Skin epidermis (tissue), 12 donors: ENCODE results near the gene TRAF3.
"Not testable (repeated sequence)": the region's sequence is repeated elsewhere in the genome, so short reads cannot be mapped to it uniquely, and the experiment has no call there.

Experiments
- H3K27ac ChIP-seq, 21 experiments: fragments of 200-600 bp; sonication (generic) in 11 of 21; one replicate each; pipeline ENCODE4 v1.5.0; 2020; ENCODE audit warnings: mild to moderate bottlenecking in 3 of 21, inconsistent platforms in 2 of 21, moderate library complexity in 2 of 21
- H3K4me3 ChIP-seq, 7 experiments: fragments of 200-600 bp; sonication (generic) in 2 of 7; one replicate each; pipeline ENCODE4 v1.5.0; 2020; ENCODE audit warnings: inconsistent platforms in 2 of 7, mild to moderate bottlenecking in 2 of 7, moderate library complexity in 1 of 7

TRAF3 gene

DNA sequence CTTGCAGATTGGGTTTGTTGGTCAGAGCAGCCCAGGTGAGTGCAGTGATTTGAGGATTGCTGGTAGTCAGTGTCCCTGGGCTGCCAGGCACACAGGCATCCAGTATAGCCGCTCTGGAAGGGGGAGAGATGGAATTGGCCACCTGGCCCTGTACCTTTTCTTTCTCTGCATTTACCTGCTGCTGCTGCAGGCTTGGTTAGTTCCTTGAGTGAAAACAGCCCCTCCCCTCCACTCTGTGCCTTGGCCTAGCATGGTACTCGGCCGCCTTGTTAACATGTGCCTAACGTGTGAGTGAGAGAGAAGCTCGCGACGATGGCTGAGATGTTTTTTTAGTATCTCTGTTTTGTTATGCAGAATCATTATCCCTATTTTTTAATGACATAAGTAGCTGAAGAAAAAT, 95.9 kb downstream of the TRAF3 start:
- Histone ChIP-seq H3K4me3 (no peak overlapping the region), H3K27ac (no peak overlapping the region)

DNA sequence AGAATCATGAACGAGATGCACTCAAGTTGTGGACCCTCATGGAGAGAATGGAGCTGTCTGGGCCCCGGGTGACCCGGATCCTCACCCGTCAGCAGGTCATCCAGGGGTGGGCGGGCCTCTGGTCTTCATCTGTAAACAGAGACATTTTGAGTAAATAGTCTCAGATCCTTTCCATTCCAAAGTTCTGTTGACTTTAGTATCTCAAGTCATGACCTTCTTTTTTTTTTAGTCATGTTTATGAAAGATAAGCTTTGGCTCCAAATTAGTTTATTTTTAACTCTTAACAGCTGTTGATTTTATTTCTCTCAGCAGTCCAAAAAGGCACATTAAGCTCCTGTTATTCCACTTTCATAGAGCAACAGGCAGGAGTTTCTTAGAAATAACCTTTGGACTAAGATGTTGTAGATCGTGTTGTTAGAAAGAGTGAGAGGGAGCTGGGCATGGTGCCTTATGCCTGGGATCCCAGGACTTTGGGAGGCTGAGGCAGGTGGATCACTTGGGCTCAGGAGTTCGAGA, 96.4 kb downstream of the TRAF3 start:
- Histone ChIP-seq H3K4me3 (no peak overlapping the region), H3K27ac (no peak overlapping the region)

DNA sequence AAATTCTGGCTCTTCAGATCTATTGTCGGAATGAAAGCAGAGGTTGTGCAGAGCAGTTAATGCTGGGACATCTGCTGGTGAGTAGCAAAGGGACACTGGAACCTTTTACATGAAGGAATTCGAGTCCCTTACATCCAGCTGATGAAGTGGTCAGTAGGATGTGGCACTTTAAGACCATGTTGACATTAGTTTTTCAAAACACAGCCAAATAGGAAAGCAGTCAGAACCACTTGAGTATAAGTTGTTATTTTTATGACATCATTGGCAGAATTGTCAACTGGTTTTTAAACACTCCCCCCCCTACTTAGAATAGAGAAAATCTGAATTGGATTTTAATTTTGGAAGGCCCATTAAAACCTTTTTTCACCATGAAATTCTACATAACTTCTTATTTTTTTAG, 98.4 kb downstream of the TRAF3 start:
- Histone ChIP-seq H3K27ac (no peak overlapping the region), H3K4me3 (no peak overlapping the region)

DNA sequence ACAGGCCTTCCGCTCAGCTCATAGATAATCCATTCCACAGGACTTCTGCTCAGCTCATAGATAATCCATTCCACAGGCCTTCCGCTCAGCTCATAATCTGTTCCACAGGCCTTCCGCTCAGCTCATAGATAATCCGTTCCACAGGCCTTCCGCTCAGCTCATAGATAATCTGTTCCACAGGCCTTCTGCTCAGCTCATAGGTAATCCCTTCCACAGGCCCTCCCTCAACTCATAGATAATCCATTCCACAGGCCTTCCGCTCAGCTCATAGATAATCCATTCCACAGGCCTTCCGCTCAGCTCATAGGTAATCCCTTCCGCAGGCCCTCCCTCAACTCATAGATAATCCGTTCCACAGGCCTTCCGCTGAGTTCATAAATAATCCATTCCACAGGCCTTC, 100.3 kb downstream of the TRAF3 start:
- H3K4me3 ChIP-seq, H3K27ac ChIP-seq: not testable (repeated sequence)

DNA sequence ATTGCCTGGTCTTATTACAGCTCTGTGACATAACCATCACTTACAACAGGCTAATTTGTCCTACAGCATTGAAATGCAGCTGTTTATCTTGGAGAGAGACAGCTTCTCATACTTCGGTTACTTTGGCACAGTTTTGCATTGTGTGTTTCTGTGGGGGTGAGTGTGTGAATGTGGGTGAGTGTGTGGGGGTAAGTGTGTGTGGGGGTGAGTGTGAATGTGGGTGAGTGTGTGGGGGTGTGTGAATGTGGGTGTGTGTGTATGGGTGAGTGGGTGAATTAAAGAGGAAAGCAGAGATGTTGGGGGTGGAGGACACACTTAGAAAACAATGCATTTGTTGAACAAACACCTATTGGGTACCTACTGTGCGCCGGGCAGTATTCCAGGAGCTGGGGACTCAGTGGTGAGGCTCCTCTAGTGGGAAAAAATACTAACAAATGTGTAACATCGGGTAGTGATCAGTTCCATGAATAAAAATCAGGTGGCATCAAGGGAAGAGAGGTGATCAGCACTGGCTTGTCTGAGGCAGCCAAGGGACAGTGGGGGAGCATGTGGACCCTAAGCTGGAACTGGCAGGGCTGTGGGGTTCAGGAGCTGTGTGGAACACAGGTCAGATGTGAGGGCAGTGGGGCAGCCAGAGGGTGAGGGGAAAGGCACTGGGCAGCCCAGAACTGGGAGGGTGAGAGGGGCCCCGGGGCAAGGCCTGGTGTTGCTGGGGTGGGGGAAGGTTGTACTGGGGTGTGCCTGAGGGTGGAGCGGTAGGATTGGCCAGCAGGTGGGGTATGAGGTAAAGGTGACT, 101.1 kb downstream of the TRAF3 start:
- H3K4me3 ChIP-seq: no peak overlapping the region
- no peak overlapping the region for H3K27ac ChIP-seq

DNA sequence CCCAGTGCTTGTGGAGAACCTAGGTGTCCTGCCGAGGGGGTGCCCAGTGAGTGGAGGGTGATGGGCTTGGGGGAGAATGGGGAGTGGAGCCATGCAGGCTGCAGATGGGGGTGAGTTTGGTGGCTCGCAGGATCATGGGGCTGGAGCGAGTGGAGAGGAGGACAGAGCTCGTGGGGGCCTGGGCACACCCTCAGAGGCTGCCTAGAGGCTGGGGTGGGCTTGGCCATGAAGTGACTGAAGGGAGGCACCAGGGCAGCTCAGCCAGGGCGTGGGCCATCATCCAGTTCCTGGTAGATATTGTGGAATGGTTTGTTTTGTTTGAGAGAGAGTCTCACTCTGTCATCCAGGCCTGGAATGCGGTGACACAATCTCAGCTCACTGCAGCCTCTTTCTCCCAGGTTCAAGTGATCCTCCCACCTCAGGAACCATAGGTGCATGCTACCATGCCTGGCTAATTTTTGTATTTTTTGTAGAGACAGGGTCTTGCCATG, 101.8 kb downstream of the TRAF3 start:
- Histone ChIP-seq H3K4me3 (no peak overlapping the region), H3K27ac (no peak overlapping the region)

DNA sequence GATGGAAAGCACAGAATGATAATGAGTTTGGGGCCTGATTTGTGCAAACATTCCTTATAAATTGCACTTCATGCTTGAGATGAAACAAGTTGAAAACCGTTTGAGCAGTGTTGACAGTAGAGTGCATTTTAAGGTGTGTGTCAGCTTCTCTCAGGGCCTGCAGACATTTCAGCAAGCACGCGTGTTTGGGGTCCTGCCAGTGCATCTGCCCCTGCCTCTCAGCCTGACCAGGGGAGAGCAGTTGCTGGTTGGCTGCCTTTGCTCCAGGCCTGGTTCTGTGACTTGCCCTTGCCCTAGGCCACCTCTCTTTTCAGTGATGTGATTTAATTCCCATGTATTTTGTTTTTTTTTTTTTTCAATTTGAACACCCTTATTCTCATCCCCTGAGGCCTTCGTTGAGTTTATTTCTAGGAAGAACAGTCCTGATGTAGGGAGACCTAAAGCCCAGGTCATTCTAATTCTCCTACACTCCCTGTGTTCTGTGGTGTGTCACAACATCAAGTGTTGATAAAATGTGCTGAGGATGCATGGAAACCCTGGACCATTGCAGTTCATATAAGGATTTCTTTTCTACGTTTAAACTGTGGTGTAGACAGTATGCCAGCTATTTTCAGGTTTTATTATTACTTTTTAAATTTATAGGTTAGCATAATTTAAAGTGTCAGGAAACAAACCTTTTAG, 105.1 kb downstream of the TRAF3 start:
- Histone ChIP-seq H3K4me3 (no peak overlapping the region), H3K27ac (no peak overlapping the region)

DNA sequence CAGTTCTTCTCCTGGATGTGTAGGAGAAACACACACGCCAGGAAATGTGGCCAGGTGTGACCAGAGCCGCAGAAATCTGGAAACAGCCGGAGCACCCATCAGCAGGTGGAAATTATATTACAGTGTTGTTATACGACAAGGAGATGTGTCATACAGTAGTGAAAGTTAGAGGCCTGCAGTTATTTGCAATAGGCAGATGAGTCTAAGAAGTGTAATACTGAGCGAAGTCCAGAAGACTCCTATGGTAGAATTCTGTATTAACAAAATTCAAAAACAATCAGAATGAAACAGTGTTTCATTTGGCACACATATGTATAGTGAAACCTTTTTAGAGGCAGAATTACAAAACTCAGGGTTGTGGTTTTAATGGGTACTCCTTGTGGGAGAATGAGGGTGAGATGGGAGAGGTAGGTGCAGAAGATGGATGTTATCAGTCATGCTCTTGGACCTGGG, 105.9 kb downstream of the TRAF3 start:
- no peak overlapping the region for H3K27ac ChIP-seq
- H3K4me3 ChIP-seq: no peak overlapping the region

DNA sequence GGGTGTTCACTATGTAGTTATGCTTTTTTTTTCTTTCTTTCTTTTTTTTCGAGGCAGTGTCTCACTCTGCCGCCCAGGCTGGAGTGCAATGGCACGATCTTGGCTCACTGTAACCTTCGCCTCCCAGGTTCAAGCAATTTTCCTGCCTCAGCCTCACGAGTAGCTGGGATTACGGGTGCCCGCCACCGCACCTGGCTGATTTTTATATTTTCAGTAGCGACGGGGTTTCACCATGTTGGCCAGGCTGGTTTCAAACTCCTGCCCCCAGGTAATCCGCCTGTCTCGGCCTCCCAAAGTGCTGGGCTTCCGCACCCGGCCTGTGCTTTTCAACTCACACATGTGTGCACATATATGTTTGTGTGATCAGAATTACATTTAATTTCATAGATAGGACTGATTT, 106.3 kb downstream of the TRAF3 start:
- Histone ChIP-seq H3K4me3 (no peak overlapping the region), H3K27ac (no peak overlapping the region)

DNA sequence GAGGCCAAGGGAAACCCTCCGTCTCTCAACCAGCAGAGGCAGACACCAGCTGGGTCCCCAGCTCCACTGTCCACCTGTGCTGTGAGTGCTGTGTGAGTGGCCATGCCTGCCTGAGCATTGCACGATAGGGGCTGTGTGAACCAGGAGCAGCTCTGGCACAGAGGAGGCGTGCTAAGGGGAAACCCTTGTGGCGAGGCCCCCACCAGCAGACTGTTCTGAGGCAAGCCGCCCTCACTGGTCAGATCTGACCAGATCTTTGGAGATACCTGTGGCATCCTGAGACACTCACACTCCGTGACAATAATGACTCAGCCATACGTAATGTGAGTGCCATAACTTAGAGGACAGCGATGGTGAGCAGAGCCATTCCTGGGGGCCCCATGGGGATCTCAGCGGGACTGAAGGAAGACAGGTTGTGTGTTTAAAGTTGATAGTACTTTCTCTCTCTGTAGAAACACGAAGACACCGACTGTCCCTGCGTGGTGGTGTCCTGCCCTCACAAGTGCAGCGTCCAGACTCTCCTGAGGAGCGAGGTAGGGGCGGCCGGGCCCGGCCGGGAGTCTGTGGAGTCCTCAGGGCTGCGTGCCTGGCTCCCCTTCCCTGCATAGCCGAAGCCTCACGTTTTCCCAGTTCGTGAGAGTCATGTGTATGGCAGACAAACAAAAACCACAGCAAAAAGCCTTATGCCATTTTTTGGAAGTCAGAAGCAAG, 108.6 kb downstream of the TRAF3 start:
- H3K4me3 ChIP-seq: no peak overlapping the region
- H3K27ac ChIP-seq: no peak overlapping the region

DNA sequence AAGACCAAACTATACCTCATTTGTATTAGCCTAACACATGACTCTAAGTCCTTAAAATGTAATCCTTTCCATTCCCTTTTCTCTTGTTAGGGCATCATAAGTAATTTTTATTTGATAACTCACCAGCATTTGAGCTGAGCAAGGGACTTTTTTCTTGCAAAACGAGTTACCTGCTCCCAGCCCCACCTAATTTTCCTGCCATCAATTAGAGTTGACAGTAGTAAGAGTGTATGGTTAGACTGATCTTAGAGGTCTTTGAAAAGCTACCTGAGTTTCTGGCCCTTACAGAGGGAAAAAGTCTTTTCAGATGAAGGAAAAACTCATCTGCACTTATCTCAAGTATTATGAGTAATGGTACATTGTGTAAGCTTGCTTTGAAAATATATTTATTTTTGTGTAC, 111.5 kb downstream of the TRAF3 start:
- Histone ChIP-seq H3K27ac (no peak overlapping the region), H3K4me3 (no peak overlapping the region)

DNA sequence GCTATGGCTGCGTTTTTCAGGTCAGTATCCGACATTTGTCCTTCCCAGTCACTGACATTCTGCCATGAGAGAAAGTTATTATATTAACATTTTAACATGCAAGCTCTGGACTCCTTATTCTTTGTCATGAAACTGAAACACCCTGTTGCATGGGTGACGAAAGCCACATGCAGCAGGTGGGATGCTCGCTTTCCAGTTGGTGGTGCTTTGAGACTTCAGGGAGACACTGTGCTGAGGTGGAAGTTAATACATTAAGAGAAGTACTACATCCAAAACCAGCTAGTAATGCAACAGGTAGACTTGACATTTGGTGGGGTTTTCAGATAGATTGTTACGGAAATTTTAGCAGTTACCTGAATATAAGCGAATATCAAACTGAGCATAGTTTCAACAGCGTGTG, 112.4 kb downstream of the TRAF3 start:
- H3K4me3 ChIP-seq: no peak overlapping the region
- no peak overlapping the region for H3K27ac ChIP-seq

DNA sequence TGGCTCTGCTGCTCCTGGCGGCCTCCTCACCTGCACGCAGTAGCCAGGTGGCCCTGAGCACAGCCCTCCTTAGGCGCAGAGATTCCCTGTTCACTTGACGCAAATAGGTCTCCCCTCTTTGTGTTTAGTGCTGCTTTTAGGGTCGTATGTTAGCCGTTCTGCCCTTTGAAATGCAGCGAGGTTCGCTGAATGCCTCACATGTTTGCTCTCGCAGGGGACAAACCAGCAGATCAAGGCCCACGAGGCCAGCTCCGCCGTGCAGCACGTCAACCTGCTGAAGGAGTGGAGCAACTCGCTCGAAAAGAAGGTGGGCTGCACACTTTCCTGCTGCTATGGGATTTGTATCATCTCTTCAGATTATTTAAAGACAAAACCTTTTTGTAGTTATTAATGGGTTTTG, 113.9 kb downstream of the TRAF3 start:
- Histone ChIP-seq H3K27ac (no peak overlapping the region), H3K4me3 (no peak overlapping the region)

DNA sequence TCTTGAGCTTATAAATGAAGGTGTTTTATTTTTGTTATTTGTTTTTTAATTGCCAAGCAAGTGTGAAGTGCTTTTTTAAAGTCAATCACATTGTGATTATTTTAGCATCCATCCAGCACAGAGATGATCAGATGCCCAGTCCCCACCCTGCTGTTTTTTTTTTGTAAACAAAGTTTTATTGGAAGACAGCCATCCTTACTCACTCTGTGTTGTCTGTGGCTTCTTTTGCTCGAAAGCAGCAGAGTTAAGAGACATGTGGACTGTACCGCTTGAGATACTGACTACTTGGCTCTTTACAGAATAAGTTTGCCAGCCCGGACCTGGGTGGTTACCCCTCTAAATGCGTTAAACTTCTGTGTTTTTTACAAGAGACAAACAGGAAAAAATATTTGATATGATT, 114.3 kb downstream of the TRAF3 start:
- H3K27ac ChIP-seq: no peak overlapping the region
- H3K4me3 ChIP-seq: no peak overlapping the region

DNA sequence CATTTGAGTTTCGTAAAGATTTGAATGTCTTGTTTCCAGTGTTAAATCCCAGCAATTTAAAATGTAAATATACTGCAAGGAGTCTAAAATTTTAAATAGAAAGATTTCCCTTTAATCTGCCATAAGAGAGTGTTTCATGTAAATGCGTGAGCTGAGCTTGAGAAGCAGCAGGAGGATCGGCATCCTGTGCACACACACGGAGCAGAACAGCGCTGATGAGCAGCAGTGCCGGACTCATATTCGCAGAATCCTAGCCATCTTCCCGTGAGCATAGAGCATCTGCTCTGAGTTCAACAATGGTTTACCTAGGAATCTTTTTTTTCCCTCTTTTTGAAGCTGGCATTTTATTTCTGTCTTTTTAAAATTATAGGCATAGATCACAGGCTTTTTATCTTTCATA, 115.4 kb downstream of the TRAF3 start:
- H3K4me3 ChIP-seq: no peak overlapping the region
- no peak overlapping the region for H3K27ac ChIP-seq

DNA sequence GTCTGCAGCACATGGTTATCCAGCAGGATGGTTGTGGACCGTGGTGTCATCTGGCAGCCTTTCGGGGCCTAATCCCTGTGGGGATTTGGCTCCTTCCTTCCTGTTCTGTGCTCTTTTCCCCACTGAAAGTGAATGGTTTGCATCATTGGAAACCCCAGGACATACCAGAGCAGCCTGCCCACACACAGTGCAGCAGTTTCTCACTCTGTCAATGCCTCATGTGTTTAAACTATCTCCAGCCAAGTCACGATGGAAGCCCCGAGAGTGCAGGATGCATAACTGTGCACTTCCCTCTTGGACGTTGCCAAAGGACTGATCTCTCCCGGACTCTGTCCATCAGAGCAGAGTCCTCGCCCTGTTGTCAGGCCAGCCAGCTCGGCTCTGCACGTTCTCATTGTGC, 116.2 kb downstream of the TRAF3 start:
- Histone ChIP-seq H3K27ac (no peak overlapping the region), H3K4me3 (no peak overlapping the region)

DNA sequence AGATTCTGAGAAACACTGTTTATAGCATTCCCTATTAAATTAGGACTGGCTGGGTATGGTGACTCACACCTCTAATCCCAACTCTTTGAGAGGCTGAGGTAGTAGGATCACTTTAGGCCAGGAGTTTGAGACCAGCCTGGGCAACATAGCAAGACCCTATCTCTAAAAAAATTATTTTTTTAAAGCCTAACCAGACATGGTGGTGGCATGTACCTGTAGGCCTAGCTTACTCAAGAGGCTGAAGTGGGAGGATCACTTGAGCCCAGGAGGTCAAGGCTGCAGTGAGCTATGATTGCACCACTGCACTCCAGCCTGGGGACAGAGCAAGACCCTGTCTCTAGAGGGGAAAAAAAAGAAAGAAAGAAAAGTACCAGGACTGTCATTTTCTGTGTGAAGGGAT, 119.5 kb downstream of the TRAF3 start:
- not testable (repeated sequence) for H3K4me3 ChIP-seq, H3K27ac ChIP-seq

DNA sequence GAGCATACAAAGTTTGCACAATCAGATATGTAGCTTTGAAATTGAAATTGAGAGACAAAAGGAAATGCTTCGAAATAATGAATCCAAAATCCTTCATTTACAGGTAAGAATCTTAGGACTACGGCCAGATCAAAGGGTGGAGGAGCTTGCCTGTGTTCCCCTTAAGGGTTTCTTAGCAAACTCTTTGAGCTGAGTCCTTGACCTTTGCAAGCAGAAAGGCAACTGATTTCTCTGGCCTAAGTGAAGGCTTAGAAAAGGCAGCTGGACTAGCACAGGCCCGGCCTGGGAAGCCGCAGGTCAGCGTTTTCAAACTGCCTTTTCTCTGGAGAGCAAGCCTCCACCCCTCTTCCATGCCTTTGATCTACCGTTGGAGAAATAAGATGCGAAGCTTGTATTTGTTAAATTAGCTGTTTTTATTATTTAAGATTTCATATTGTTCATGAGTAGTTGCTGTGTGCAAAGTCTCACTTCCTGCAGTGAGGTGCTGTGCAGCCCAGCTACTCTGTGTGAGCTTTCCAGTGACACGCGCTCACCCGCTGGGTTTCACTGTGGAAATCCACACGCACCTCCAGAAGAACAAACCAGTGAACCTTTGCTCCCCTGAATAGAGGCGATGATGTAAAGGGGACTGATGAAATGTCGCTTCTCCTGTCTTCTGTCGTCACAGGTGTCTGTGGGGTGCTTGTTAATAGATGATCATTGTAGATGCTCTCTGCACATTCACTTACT, 120.2 kb downstream of the TRAF3 start:
- no peak overlapping the region for H3K27ac ChIP-seq
- no peak overlapping the region for H3K4me3 ChIP-seq

DNA sequence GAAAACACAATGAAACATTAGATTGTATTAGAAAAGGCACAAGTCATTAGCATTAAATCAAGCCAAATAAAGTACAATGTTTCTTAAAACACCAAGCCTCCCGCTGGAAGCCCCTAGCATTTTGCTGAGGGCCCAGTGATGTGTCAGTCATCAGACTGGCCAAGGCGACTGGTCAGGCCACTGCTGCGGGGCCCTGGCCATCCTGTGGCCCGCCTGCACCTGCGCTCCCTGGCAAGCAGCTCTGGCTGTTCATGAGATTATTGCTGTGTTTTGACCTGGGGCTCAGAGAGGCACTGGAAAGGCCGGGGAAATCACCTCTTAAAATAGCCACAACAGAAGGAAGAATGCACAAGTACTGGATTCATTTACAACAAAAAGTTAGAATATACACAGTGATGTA, 121.0 kb downstream of the TRAF3 start:
- Histone ChIP-seq H3K4me3 (no peak overlapping the region), H3K27ac (no peak overlapping the region)
